ENCODE measurements around the gene AK9. TPM values are rescaled to one million over a fixed set of nuclear protein-coding genes. Genes with fewer than 3 reads are reported as not detected.

AK9 gene
- total and polyA plus RNA-seq, 2 of the 8 experiments (the other 6 are each of a cell fraction or from before 2014, with no cell fraction given): 1.8 to 2.2 TPM

DNA sequence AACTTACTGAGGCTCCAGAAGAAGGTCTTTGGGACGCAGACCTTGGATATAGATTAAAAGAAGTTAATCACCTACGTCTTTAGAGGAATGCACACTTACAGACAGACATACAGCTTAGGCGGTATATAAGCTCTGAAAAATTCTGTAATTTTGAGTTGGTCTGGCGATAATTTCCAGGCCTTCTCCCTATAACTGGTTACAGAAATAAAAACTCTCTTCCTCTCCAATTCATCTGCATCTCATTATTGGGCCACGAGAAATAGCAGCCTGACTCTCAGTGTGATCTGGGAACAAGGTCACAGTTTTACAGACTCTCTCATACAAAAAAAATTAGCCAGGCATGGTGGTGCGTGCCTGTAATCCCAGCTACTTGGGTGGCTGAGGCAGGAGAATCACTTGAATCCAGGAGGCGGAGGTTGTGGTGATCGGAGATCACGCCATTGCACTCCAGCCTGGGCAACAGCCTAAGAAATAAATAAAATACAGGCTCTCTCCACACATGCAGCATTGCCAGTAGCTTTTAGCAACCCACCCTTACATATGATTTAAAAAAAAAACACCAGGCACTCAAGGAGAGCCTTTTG, 212.7 kb downstream of the AK9 start (continued):
- TF ChIP-seq, protein P1, sequence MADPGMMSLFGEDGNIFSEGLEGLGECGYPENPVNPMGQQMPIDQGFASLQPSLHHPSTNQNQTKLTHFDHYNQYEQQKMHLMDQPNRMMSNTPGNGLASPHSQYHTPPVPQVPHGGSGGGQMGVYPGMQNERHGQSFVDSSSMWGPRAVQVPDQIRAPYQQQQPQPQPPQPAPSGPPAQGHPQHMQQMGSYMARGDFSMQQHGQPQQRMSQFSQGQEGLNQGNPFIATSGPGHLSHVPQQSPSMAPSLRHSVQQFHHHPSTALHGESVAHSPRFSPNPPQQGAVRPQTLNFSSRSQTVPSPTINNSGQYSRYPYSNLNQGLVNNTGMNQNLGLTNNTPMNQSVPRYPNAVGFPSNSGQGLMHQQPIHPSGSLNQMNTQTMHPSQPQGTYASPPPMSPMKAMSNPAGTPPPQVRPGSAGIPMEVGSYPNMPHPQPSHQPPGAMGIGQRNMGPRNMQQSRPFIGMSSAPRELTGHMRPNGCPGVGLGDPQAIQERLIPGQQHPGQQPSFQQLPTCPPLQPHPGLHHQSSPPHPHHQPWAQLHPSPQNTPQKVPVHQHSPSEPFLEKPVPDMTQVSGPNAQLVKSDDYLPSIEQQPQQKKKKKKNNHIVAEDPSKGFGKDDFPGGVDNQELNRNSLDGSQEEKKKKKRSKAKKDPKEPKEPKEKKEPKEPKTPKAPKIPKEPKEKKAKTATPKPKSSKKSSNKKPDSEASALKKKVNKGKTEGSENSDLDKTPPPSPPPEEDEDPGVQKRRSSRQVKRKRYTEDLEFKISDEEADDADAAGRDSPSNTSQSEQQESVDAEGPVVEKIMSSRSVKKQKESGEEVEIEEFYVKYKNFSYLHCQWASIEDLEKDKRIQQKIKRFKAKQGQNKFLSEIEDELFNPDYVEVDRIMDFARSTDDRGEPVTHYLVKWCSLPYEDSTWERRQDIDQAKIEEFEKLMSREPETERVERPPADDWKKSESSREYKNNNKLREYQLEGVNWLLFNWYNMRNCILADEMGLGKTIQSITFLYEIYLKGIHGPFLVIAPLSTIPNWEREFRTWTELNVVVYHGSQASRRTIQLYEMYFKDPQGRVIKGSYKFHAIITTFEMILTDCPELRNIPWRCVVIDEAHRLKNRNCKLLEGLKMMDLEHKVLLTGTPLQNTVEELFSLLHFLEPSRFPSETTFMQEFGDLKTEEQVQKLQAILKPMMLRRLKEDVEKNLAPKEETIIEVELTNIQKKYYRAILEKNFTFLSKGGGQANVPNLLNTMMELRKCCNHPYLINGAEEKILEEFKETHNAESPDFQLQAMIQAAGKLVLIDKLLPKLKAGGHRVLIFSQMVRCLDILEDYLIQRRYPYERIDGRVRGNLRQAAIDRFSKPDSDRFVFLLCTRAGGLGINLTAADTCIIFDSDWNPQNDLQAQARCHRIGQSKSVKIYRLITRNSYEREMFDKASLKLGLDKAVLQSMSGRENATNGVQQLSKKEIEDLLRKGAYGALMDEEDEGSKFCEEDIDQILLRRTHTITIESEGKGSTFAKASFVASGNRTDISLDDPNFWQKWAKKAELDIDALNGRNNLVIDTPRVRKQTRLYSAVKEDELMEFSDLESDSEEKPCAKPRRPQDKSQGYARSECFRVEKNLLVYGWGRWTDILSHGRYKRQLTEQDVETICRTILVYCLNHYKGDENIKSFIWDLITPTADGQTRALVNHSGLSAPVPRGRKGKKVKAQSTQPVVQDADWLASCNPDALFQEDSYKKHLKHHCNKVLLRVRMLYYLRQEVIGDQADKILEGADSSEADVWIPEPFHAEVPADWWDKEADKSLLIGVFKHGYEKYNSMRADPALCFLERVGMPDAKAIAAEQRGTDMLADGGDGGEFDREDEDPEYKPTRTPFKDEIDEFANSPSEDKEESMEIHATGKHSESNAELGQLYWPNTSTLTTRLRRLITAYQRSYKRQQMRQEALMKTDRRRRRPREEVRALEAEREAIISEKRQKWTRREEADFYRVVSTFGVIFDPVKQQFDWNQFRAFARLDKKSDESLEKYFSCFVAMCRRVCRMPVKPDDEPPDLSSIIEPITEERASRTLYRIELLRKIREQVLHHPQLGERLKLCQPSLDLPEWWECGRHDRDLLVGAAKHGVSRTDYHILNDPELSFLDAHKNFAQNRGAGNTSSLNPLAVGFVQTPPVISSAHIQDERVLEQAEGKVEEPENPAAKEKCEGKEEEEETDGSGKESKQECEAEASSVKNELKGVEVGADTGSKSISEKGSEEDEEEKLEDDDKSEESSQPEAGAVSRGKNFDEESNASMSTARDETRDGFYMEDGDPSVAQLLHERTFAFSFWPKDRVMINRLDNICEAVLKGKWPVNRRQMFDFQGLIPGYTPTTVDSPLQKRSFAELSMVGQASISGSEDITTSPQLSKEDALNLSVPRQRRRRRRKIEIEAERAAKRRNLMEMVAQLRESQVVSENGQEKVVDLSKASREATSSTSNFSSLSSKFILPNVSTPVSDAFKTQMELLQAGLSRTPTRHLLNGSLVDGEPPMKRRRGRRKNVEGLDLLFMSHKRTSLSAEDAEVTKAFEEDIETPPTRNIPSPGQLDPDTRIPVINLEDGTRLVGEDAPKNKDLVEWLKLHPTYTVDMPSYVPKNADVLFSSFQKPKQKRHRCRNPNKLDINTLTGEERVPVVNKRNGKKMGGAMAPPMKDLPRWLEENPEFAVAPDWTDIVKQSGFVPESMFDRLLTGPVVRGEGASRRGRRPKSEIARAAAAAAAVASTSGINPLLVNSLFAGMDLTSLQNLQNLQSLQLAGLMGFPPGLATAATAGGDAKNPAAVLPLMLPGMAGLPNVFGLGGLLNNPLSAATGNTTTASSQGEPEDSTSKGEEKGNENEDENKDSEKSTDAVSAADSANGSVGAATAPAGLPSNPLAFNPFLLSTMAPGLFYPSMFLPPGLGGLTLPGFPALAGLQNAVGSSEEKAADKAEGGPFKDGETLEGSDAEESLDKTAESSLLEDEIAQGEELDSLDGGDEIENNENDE (IDR thresholded peaks at IDR 0.05; ENCODE audit: insufficient replicate concordance, low read length): no peak
- no peak for TF ChIP-seq POU5F1 (IDR thresholded peaks at IDR 0.05; ENCODE audit: low read depth, low read length)
- TF ChIP-seq, protein P2, sequence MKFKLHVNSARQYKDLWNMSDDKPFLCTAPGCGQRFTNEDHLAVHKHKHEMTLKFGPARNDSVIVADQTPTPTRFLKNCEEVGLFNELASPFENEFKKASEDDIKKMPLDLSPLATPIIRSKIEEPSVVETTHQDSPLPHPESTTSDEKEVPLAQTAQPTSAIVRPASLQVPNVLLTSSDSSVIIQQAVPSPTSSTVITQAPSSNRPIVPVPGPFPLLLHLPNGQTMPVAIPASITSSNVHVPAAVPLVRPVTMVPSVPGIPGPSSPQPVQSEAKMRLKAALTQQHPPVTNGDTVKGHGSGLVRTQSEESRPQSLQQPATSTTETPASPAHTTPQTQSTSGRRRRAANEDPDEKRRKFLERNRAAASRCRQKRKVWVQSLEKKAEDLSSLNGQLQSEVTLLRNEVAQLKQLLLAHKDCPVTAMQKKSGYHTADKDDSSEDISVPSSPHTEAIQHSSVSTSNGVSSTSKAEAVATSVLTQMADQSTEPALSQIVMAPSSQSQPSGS (IDR thresholded peaks at IDR 0.05; ENCODE audit: low read length): no peak
- TF ChIP-seq HDAC2 (IDR thresholded peaks at IDR 0.05; ENCODE audit: borderline replicate concordance in 1 of 2, low read depth in 2 of 2, low read length in 2 of 2): no peak
- no peak for TF ChIP-seq ATF3 (IDR thresholded peaks at IDR 0.05; ENCODE audit: insufficient read depth, low read depth, low read length)
